Neural progenitor cell (in vitro differentiated cells): ENCODE measurements around the gene AWAT1. TPM values are rescaled to one million over a fixed set of nuclear protein-coding genes. Genes with fewer than 3 reads are reported as not detected.

Source experiments
- DNase-seq: peaks from one replicate; pipeline ENCODE4 v3.0.0-alpha.2; 2016; ENCODE audit warnings: low spot score
- H2AFZ ChIP-seq: fragments of 200-600 bp; sonication (generic); replicated peaks from 2 replicates; pipeline ENCODE4 v1.6.1; 2016; ENCODE audit warnings: antibody characterized with exemption
- H3F3A ChIP-seq: fragments of 200-600 bp; sonication (generic); 2 replicates; pipeline ENCODE4 v1.6.1; 2016; ENCODE audit warnings: antibody characterized with exemption, low read depth
- H3K27ac ChIP-seq: fragments of 200-600 bp; sonication (generic); 2 replicates; pipeline ENCODE4 v1.5.1; 2016; ENCODE audit warnings: mild to moderate bottlenecking
- H3K27me3 ChIP-seq: fragments of 200-600 bp; sonication (generic); 2 replicates; pipeline ENCODE4 v1.6.1; 2016; ENCODE audit warnings: mild to moderate bottlenecking, moderate library complexity
- H3K36me3 ChIP-seq: fragments of 200-600 bp; sonication (generic); 2 replicates; pipeline ENCODE4 v1.5.1; 2016
- H3K4me1 ChIP-seq: fragments of 200-600 bp; sonication (generic); 2 replicates; pipeline ENCODE4 v1.6.1; 2016; ENCODE audit warnings: mixed run types
- H3K4me2 ChIP-seq: fragments of 200-600 bp; sonication (generic); 2 replicates; pipeline ENCODE4 v1.6.1; 2016
- H3K4me3 ChIP-seq: fragments of 200-600 bp; sonication (generic); 2 replicates; pipeline ENCODE4 v1.5.1; 2016
- H3K79me2 ChIP-seq: fragments of 200-600 bp; sonication (generic); 2 replicates; pipeline ENCODE4 v1.6.1; 2016; ENCODE audit warnings: low read depth
- H3K9ac ChIP-seq: fragments of 200-600 bp; sonication (generic); 2 replicates; pipeline ENCODE4 v1.6.1; 2016
- H3K9me3 ChIP-seq: fragments of 200-600 bp; sonication (generic); 2 replicates; pipeline ENCODE4 v1.5.1; 2016; ENCODE audit warnings: low read depth
- H4K20me1 ChIP-seq: fragments of 200-600 bp; sonication (generic); 2 replicates; pipeline ENCODE4 v1.6.1; 2016; ENCODE audit warnings: low read depth
- H3K27ac Mint-ChIP-seq: 3 replicates; pipeline ENCODE4 v1.8.0; 2021; ENCODE audit warnings: mixed read lengths
- H3K27me3 Mint-ChIP-seq: 2 replicates; pipeline ENCODE4 v1.8.0; 2022; ENCODE audit warnings: low read depth, mild to moderate bottlenecking, inconsistent platforms, moderate library complexity, mixed read lengths; ENCODE audit not compliant: insufficient read depth
- H3K36me3 Mint-ChIP-seq: 3 replicates; pipeline ENCODE4 v1.8.0; 2021; ENCODE audit warnings: mixed read lengths
- H3K4me1 Mint-ChIP-seq: 3 replicates; pipeline ENCODE4 v1.8.0; 2021; ENCODE audit warnings: mixed read lengths
- H3K4me3 Mint-ChIP-seq: 3 replicates; pipeline ENCODE4 v1.8.0; 2021; ENCODE audit warnings: mild to moderate bottlenecking, moderate library complexity, mixed read lengths
- H3K9me3 Mint-ChIP-seq: 3 replicates; pipeline ENCODE4 v1.8.0; 2020; ENCODE audit warnings: mixed read lengths
- EZH2 ChIP-seq: fragments of 200-600 bp; sonication (generic); IDR thresholded peaks from 2 replicates; pipeline ENCODE4 v1.6.1; 2017; ENCODE audit warnings: antibody characterized with exemption, mild to moderate bottlenecking, moderate library complexity
- EZH2phosphoT487 ChIP-seq: fragments of 200-600 bp; sonication (generic); IDR thresholded peaks from 2 replicates; pipeline ENCODE4 v1.6.1; 2017; ENCODE audit warnings: antibody characterized with exemption
- total RNA-seq: library from RNA; depleted of rRNA; stranded (reverse); fragments of >200 nt; gene quantifications from 2 replicates; pipeline ENCODE4 v1.2.3, GENCODE V29; 2015; ENCODE audit warnings: low replicate concordance
- TF ChIP-seq, protein P1 (sequence below): fragments of 200-600 bp; sonication (generic); IDR thresholded peaks from 2 replicates; pipeline ENCODE4 v1.5.1; 2017; ENCODE audit warnings: antibody characterized with exemption, mild to moderate bottlenecking

The AWAT1 gene
- total RNA-seq, 1 donor from 2014 or later = not detected

DNA sequence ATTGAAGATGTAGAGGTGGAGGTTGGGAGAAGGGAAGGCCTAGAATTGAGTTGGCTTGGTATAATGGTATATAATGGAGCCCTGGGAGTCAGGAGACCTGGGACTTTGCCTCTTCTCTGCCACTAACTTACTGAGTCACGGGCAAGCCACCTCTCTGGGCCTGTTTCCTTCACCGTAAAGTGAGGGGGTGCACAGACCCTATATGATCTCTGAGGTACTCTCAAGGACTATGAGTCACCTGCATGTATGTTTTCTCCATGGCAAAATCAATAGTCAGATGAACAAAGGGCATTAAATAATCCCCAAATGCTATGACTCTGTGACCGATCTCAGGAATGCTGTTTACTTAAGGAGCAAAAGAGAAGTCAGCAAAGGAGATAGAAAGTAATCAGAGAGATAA lies 20.5 kb downstream of the AWAT1 start:
- Mint-ChIP-seq H3K4me1 (no peaks in the 10 kb centered on the region), H3K9me3 (no peaks in the 10 kb centered on the region), H3K27ac (no peak overlapping the region), H3K36me3 (no peaks in the 10 kb centered on the region), H3K4me3 (no peak overlapping the region), H3K27me3 (peaks cover 5% of the 10 kb centered on the region)
- H3K27me3 ChIP-seq = no peaks in the 10 kb centered on the region
- H3K36me3 ChIP-seq = no peaks in the 10 kb centered on the region
- TF ChIP-seq, protein P1, sequence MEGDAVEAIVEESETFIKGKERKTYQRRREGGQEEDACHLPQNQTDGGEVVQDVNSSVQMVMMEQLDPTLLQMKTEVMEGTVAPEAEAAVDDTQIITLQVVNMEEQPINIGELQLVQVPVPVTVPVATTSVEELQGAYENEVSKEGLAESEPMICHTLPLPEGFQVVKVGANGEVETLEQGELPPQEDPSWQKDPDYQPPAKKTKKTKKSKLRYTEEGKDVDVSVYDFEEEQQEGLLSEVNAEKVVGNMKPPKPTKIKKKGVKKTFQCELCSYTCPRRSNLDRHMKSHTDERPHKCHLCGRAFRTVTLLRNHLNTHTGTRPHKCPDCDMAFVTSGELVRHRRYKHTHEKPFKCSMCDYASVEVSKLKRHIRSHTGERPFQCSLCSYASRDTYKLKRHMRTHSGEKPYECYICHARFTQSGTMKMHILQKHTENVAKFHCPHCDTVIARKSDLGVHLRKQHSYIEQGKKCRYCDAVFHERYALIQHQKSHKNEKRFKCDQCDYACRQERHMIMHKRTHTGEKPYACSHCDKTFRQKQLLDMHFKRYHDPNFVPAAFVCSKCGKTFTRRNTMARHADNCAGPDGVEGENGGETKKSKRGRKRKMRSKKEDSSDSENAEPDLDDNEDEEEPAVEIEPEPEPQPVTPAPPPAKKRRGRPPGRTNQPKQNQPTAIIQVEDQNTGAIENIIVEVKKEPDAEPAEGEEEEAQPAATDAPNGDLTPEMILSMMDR = no peak
- TF ChIP-seq EZH2phosphoT487 (no peak), EZH2 (no peak)
- peaks cover 12% of the 10 kb centered on the region for H3K9me3 ChIP-seq
- H4K20me1 ChIP-seq = no peaks in the 10 kb centered on the region
- DNase-seq = no peak
- H3K9ac ChIP-seq = no peak overlapping the region
- no peaks in the 10 kb centered on the region for H3K4me1 ChIP-seq
- H3K4me3 ChIP-seq = no peak overlapping the region
- H3K4me2 ChIP-seq = no peak overlapping the region
- H2AFZ ChIP-seq = no peak overlapping the region
- no peaks in the 10 kb centered on the region for H3F3A ChIP-seq
- no peak overlapping the region for H3K27ac ChIP-seq
- H3K79me2 ChIP-seq = no peaks in the 10 kb centered on the region

DNA sequence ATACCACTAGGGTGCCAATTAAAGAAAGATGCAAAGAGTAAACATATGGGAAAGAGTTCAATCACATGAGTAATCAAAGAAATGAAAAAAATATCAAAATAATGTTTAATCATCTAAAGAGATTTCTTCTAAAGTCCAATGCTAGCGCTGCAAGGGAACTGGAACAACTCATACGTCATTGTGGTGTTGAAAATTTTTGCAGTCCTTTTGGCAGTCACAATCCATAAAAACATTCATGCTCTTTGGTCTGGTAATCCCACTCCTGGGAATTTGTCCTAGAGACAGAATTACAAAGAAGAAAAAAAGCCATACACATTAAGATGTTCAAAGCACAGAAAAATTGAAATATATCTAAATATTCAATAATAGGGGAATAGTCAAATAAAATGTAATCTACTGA lies 21.0 kb downstream of the AWAT1 start:
- TF ChIP-seq, protein P1 = no peak
- TF ChIP-seq EZH2phosphoT487 (no peak), EZH2 (no peak)
- H3K27me3 ChIP-seq = no peaks in the 10 kb centered on the region

DNA sequence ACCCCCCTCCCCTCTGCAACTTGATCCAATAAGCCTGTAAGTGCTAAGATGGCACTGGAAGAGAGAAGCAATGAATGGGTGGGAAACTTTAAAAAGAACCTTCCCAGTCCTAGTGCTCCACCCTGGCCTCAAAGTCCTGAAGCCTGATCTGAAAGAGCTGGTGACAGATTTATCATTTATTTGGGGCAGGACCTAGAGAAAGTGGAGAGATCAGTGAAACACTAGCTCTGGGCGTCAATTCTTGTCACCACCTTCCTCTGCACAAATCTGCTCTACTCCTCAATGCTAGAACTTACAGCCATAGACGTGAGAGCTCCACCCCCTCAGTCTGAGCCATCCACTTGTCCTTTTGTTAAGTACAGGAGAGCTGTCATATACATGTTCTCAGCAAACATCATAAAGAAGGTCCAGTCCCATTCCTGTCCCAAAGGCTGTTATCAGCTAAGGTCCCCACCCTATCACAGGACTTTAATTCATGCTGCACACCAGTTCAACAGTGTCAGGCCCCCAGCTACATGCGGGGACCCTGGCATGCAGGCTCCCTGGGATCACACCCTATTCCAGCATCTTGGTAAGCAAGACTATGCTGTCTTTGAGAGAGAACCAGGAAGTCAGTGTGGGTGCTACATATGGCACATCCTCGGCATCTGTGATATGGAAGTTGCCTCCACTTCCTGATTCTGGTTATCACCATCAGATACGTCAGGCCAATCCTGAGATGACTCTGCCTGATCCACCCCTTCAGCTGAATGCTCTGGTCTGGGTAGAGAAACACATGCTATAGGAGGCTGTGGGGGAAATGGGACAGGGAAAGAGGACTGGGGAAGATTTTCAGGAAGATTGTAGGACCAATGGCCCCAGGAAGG lies 23.2 kb downstream of the AWAT1 start:
- no peak for TF ChIP-seq EZH2phosphoT487
- no peak for TF ChIP-seq EZH2
- TF ChIP-seq, protein P1 = no peak
- no peak overlapping the region for H2AFZ ChIP-seq
- no peaks in the 10 kb centered on the region for H3K4me1 ChIP-seq
- H3K36me3 ChIP-seq = no peaks in the 10 kb centered on the region
- H3K4me3 ChIP-seq = no peak overlapping the region
- H4K20me1 ChIP-seq = no peaks in the 10 kb centered on the region
- no peak overlapping the region for H3K9ac ChIP-seq
- Mint-ChIP-seq H3K4me3 (no peak overlapping the region), H3K27me3 (peaks cover 5% of the 10 kb centered on the region), H3K9me3 (no peaks in the 10 kb centered on the region), H3K36me3 (no peaks in the 10 kb centered on the region), H3K4me1 (no peaks in the 10 kb centered on the region), H3K27ac (no peak overlapping the region)
- DNase-seq = no peak
- no peak overlapping the region for H3K27ac ChIP-seq
- H3K79me2 ChIP-seq = no peaks in the 10 kb centered on the region
- H3F3A ChIP-seq = no peaks in the 10 kb centered on the region
- H3K9me3 ChIP-seq = peaks cover 3% of the 10 kb centered on the region
- H3K27me3 ChIP-seq = no peaks in the 10 kb centered on the region
- no peak overlapping the region for H3K4me2 ChIP-seq

More for the DNA sequence above, 21.0 kb downstream of the AWAT1 start:
- H3K79me2 ChIP-seq = no peaks in the 10 kb centered on the region
- no peak overlapping the region for H3K27ac Mint-ChIP-seq
- H3K4me2 ChIP-seq = no peak overlapping the region
- H3K9ac ChIP-seq = no peak overlapping the region
- H3K36me3 ChIP-seq = no peaks in the 10 kb centered on the region
- H4K20me1 ChIP-seq = no peaks in the 10 kb centered on the region
- H3F3A ChIP-seq = no peaks in the 10 kb centered on the region
- no peak for DNase-seq
- H3K36me3 Mint-ChIP-seq = no peaks in the 10 kb centered on the region
- H3K27ac ChIP-seq = no peak overlapping the region
- no peak overlapping the region for H2AFZ ChIP-seq
- H3K4me3 ChIP-seq = no peak overlapping the region
- no peaks in the 10 kb centered on the region for H3K4me1 Mint-ChIP-seq
- no peaks in the 10 kb centered on the region for H3K4me1 ChIP-seq
- H3K4me3 Mint-ChIP-seq = no peak overlapping the region
- peaks cover 5% of the 10 kb centered on the region for H3K27me3 Mint-ChIP-seq
- H3K9me3 ChIP-seq = peaks cover 8% of the 10 kb centered on the region
- H3K9me3 Mint-ChIP-seq = no peaks in the 10 kb centered on the region
